ENCODE data around the gene KPNA1.

The KPNA1 gene

DNA sequence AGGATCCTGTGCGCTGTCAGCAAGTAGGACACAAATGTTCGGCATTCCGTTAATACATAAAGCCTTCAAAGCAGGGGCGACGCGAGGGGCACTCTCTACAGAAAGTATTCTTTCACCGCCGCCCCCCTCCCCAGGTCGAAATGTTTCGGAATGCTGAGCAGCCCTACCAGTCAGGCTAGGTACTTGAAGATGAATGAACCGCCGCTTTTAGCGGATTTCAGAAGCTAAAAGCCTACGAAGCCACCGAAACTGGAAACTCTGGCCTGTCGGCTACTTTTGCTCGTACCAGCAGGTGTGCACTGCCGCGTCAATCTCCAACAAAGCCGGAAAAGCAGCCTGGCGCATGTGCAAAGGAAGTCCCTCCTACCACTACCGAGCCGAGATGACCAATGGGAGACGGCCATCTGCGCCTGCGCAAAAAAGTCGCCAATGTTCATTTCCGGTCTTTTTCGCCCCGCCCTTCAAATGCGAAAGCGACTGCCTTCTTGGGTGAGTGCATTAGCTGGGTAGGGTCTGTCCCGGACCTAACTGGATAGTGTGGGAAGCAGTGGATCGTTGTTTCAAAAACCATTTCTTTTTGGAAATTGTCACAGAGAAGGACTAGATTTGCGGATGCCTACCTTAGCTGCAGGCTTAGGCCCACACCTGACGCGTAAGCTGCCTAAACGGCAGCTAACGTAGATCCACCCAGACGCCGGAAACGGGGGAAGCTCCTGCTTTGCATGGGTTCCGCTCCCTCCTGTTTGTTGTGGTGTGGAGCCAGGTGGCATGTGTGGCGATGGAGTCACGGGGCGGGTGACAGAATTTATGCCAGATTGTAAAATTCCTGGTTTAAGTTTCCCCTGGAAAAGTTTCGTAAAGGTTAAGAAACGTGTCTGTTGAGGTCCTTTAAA lies 98.7 kb downstream of the KPNA1 start, which contains the start of gene WDR5B:
WDR5B (minus strand) TSS at position 301 of the 893 bp plus-strand sequence. CDS start 534 bp downstream, outside the sequence.
- DNase-seq, result no peak

DNA sequence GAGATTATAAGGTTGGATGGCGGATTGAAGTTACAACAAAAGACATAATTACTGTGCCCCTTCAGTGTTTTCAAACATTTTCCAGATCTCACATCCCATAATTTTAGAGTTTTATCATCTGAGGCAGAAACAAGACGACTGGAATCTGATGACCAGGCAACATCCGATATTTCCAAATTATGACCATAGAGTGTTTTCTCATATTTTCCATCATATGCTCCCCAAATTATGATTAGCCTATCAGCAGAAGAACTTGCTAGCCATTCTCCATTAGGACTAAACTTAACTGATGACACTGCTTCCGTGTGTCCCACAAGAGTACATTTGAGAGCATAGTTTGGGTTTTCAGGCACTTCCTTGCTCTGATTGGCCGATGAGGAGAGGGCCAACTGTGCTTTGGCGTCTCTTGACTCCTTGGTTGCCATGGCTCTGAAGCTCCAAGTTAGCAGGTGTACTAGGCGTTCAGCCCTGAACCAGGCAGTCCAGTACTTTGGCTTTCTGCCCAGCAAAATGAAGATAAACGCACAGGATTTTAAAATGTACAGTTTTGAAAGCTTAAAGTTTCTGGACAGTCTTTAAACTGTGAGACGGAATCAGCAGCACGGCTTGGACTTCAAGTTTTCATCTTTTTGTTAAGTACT lies 99.5 kb downstream of the KPNA1 start:
- DNase-seq, result no peak

DNA sequence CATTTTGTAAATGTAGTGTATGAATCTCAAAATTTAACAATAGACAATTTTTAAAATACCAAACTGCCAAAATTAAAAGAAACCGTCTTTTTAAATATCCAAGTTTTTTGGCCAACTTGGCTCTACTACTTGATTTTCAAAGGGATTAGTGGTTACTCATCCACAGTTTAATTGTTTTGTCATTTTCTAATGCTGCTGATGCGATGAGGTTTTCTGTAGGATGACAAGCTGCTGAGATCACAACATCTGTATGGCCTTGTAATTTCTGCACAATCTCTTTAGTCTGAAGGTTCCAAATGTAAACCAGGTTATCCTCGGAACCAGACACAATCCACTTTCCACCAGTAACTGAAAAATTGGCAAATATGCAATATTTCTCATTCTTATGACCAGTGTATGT lies 100.3 kb downstream of the KPNA1 start:
- DNase-seq, result no peak

DNA sequence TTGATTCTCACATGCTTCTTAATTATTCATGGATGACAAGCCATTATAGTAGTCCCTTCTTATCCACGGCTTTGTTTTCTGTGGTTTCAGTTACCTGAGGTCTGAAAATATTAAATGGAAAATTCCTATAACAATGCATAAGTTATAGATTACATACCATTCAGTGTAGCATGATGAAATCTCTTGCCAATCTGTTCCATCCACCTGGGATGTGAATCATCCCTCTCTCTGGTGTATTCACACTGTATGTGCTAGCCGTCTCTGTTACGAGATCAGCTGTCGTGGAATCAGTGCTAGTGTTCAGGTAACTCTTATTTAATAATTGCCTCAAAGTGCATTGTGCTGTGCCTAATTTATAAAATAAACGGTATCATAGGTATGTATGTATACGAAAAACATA lies 104.1 kb downstream of the KPNA1 start:
- no peak for DNase-seq

DNA sequence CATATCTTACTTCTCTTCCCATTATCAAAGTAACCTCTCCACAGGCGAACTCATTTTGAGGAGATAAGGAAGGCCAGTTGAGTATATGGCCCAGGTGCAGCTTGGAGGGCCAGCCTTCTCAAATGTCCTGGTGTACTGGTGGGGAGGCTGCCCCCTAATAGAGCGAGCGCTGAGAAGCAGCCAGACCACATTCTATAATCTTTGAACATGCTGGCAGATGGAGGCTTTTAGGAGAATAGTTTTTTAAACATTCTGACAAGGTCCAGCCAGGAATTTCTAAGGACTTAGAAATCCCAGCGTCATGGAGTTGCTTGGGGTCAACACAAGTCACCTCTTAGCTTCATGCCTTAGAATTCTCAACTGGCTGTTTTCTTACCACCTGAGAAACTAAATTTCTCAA lies 104.6 kb downstream of the KPNA1 start:
- DNase-seq, result no peak

DNA sequence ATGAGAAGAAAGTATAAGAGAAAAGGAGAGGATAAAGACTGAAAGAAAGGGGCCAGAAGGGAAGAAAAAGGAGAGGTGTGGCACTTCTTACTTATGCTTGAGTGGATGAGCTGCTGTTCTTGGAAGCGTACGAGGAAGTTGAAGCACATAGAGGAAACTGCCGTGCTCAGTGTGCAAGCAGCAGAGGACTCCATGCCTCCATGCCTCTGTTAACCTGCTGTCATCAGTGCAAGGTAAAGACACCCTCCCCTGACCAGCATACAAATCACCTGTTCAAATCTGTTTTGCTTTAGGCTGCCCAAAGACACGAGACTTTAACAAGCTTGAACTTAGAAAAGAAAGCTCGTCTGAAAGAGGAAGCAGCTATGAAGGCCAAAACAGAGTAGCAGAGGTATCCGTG lies 105.3 kb downstream of the KPNA1 start:
- DNase-seq, result no peak

DNA sequence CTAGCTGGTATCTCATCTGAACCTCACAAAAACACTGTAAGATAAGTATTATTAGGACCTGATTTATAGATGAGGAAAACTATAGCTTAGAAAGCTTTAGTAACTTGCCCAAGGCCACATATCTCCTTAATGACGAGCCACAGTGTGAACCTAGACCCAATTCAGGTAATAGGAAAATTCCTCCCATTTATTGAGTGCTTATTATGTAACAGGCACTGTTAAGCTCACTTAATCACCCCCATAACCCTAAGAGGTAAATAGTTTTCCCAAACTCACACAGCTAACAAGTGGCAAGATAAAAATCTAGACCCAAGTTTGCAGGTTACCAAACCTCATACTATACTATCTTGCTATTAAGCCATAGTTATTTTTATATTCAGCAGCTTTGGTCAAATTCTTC lies 106.8 kb downstream of the KPNA1 start:
- no peak for DNase-seq

DNA sequence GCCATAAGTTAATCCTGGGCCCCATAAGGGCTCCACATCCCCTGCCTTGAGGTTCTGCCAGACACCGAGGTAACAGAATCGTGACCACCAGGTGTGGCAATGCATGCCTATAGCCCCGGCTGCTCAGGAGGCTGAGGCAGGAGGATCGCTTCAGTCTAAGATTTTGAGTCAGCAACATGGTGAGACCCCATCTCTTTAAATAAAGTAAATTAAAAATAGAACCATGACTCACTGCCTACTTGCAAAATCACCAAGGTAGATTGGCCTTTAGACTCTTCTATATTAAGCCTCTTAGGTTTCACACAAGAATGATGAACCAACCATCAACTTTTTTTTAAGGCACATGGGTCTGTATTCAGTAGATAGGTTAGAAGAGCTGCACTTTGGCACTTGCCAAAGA lies 108.5 kb downstream of the KPNA1 start:
- no peak for DNase-seq

DNA sequence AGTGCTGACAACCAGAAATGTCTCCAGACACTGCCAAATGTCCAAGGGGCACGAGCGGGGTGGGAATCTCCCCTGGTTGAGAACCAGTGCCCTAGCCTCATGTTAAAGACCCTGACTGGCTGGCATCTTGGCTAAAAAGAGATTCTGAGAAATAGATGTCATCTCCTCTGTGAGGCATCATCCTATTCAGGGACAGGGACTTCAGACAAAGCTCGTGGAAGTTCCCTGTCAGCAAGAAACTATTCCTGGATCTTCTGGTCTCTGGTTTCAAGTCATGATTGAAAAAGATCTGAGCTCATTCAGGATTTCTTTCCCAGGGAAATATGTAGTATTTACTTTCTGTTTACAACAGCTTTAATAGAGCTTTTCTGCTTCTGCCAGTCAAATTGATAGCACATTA lies 109.7 kb downstream of the KPNA1 start:
- no peak for DNase-seq

DNA sequence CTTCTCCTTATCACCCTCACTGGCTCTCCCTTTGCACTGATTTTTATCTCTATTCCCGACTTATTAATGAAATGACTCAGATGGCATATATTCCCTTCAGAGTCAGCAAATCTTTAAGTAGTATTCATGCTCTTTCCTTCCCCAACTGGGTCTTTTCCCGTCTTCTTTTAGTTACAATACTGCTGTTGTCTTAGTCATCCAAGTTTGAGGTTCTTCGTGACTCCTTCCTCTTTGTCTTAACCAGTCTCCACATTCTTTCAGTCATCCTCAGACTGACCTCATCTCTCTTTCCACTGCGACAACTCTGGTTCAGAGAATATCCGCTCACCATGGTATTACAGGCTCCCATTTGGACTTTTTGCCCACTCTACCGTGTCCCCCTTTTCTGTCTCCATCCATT lies 111.2 kb downstream of the KPNA1 start:
- no peak for DNase-seq

DNA sequence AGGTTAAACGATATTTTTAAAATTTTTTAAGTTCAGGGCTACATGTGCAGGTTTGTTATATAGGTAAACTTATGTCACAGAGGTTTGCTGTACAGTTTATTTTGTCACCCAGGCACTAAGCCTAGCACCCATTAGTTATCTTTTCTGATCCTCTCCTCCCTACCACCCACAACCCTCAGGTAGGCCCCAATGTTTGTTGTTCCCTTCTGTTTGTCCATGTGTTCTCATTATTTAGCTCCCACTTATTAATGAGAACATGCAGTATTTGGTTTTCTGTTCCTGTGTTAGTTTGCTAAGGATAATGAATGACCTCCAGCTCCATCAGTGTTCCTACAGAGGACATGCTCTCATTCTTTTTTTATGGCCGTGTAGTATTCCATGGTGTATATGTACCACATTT lies 115.8 kb downstream of the KPNA1 start:
- no peak for DNase-seq

DNA sequence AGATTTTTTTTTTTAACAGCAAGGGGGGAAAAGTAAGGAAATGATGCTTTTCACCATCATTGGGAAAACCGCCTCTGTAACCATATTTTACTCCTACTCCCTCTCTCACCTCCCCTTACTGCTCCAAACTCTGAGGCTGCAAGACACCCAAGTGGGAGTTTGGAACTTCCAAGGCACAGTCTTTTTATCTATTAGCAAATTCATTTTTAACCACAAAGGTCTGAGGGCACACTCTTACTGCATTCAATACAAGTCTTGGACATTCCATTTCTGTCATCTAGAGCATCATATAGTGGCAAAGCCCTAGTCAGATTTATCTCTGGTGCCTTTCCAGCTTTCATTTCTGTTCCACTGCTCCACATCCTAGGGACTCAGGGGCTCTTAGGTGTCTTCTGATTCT lies 117.5 kb downstream of the KPNA1 start:
- no peak for DNase-seq

DNA sequence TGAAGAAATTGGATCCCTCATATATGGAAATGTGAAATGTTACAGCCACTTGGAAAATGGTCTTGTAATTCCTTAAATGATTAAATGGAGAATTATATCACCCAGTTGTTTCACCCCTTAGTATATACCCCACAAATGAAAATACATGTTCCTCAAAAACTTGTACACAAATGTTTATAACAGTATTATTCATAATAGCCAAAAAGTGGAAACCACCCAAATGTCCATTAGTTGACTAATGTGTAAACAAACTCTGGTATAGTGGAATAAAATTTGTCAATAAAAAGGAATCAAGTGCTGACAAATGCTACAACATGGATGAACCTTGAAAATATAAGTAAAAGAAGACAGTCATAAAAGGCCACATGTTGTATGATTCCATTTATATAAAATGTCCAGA lies 118.2 kb downstream of the KPNA1 start:
- no peak for DNase-seq

DNA sequence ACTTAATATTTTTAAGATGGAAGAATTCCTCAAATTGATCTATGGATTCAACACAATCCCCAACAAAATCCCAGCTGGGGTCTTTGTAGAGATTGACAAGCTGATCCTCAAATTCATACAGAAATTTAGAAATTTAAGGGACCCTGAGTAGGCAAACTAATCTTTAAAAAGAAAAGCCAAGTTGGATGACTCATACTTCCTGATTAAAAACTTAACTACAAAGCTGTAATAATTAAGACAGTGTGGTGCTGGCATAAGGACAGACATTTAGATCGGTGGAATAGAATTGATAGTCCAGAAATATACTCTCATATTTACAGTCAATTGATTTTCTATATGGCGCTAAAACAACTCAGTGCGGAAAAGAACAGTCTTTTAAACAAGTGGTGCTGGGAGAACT lies 119.2 kb downstream of the KPNA1 start:
- no peak for DNase-seq

DNA sequence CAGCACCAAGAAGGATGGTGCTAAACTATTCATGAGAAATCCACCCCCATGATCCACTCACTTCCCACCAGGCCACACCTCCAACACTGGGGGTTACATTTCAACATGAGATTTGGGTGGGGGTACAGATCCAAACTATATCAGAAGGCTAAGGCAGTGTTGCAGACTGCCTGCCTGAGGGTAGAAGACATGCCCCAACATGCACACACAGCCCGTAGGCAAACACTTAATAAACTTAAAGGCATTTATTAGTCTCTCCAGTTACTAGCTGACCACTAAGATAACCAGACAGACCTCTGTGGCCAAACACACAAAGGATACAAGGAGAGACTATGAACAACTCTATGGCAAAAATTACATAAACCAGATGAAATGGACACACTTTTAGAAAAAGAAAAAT lies 120.6 kb downstream of the KPNA1 start:
- DNase-seq, result no peak

DNA sequence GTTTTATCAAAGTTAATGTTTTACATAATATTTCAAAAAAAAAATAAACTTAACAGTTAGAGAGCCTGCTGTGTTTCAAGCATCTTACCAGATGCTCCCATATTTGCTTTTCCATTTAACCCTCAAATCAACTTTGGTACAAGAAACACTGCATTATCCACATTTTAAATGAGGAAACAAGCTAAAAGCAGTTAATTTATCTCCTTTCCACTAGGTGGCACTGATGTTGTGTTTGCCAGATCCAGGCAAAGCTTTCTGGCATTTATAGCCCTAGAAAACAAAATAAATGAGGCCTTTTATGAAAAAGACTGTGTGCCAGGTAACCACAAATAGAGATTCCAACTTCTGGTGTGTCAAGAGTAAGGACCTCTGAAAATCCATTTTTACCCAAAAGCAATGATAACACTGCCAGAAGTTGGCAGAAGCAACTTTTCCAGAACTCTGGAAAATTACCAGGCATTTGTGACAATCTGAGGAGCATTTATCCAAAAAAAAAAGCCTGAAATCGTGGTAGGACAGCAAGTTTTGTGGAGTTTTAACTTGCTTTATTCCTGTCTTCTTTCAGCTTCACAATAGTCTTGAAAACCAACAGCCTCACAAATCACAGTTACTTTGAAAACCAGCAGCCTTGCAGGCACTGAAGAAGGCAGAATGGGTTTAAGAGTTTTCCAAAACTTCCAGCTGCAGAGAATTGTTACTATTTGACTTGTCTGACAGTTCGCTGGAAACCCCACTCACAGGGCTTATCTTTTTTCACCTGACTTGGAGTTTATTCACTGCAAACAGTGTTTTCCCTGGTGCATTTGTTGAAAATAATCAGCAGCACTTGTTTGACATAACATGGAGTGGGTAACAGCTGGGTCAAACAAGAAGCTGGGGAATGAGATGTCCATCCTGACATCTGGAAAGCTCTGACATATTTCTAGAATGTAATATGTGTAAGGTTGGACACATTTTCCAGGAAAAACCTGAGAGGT lies 121.6 kb downstream of the KPNA1 start:
- peak in 2 of 56 donors; percentile 2 to 32 for DNase-seq

DNA sequence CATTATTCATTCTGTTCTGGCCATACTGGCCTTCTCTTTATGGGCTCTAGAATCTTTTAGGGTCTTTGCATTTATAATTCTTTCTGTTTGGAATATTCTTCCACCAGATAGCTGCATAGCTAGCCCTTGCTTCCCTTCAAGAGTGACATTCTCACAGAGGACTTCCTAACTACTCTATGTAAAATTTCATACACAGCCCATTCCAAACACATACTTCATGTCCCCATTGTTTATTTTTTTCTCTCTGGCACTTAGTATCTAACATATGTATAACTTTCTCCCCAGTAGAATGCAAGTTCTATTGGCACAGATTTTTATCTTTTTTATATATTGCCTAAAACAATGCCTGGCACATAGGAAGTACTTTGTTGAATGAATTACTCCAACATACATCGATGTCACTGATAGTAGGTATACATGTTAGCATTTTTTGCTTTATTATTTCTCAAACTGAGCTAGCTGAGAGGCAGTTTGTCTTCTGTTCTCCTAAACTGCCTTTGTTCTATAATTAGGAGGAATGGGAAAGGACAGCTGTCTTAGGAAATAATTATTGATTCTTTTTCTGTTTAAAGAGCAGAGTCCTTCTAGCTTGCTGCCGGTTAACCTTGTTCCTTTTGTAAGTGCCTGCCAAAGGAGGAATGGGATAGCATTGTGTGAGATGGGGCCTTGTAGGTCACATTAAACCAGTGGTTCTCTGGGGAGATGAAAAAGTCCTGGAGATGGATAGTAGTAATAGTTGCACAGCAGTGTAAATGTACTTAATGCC lies 122.9 kb downstream of the KPNA1 start:
- no peak for DNase-seq

DNA sequence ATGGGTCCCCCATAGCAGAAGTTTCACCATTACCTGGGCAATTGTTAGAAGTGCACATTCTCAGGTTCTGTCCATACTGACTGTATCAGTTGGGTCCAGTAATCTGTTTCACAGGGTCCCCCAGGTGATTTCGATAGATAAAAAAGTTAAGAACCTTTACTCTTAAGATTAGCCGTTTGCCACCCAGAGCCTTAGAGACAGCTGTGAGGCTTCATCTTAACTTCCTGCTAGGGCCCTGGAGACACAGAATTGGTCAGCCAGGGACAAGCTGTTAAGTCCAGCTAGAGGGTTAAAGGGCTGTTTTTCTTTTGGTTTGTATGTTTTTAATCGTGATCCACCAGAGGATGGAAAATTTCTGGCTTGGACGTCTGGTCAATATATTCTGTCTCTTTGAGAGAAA lies 124.1 kb downstream of the KPNA1 start:
- DNase-seq, result no peak

DNA sequence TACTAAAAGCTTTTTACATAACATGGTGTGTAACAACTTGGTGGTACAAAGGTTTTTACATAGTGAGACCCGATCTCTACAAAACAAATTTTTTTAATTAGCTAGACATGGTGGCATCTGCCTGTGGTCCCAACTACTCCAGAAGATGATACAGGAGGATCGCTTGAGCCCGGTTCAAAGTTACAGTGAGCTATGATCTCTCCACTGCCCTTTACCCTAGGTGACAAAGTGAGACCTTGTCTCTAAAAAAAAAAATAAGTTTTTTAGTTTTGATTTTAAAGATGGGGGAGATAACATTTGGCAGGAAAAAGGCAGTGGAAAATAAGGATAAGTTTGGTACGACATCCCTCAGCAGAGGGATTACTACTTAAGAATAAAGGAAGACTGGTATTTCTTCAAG lies 124.8 kb downstream of the KPNA1 start:
- no peak for DNase-seq

DNA sequence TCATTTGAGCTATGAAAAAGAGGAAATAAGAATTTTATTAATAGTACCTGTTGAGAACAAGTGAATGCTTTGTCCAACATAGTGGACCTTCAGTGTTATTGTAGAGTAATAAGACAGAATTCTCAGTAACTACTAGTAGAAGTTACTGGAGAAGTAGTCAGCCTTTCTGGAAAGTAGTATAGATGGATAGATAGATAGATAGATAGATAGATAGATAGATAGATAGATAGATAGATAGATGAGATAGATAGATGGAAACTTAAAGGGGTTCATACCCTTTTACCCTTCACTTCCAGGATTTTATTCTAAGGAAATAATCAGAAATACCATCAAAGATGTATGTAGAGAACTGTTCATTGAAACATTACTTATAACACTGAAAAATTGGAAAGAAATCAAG lies 125.5 kb downstream of the KPNA1 start:
- DNase-seq, result no peak

DNA sequence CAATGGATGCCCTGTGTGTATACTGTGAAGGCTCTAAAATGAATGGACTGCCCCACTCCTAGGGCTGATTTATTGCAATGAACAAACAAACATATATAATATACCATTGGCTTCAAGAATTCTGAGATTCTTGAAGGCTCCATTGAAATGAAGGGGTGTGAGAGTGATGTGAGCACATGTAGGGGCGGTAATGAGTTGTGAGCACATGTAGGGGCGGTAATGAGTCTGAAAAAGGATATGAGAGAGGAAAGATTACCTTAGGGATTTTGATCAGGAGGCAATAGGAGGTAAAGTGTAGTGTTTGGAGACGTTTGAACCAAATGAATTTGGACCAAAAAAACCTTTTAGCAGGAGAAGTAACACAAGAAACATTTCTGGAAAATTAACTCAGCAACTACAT lies 127.0 kb downstream of the KPNA1 start:
- no peak for DNase-seq
